GM12878 (cell line): ENCODE measurements around the gene GABBR2. TPM values are rescaled to one million over a fixed set of nuclear protein-coding genes. Genes with fewer than 3 reads are reported as not detected.

Experiments
- ATAC-seq: fragments of 200-7000 bp; cut with Tn5 transposase; 3 replicates; pipeline ENCODE4 v1.9.1; 2020; ENCODE audit warnings: mild to moderate bottlenecking, moderate library complexity
- BruUV-seq: library from RNA; stranded (reverse); fragments of 400-500 nt; replicated peaks from 2 replicates; lab custom pipeline; 2021; lab: Mats Ljungman, UMichigan
- CTCF ChIA-PET: fragments of 300-600 bp; sonication (Branson Sonifier 250); formaldehyde crosslinking; extraction: SDS; loops from one replicate; lab custom pipeline; 2021; ENCODE audit warnings: inconsistent platforms; lab: Yijun Ruan, JAX
- POLR2A ChIA-PET: fragments of 350-600 bp; formaldehyde crosslinking; extraction: SDS; loops from one replicate; lab custom pipeline; 2021; ENCODE audit warnings: inconsistent platforms; lab: Charles Lee
- RAD21 ChIA-PET: fragments of 300-600 bp; sonication (Branson Sonifier 250); formaldehyde crosslinking; loops from one replicate; lab custom pipeline; 2023; ENCODE audit warnings: antibody characterized with exemption; ENCODE audit not compliant: unreplicated experiment; lab: Charles Lee
- SMC1A ChIA-PET: fragments of 300-600 bp; sonication (Branson Sonifier 250); formaldehyde crosslinking; loops from one replicate; lab custom pipeline; 2023; ENCODE audit not compliant: unreplicated experiment, uncharacterized antibody; lab: Charles Lee
- DNase-seq: peaks from one replicate; pipeline ENCODE4 v3.0.0-alpha.2; 2011; ENCODE audit warnings: low read depth, low spot score
- FAIRE-seq: peaks from 3 replicates; lab custom pipeline; 2011; peaks lifted over from hg19 to GRCh38; lab: Jason Lieb, UNC
- H2AFZ ChIP-seq: 2 replicates; pipeline ENCODE4 v1.6.0; 2011; ENCODE audit warnings: low read depth, low read length, control low read depth; ENCODE audit not compliant: control insufficient read depth
- H3K27ac ChIP-seq: 2 replicates; pipeline ENCODE4 v1.5.1; 2011; ENCODE audit warnings: control low read depth; ENCODE audit not compliant: control insufficient read depth, insufficient read depth
- H3K27me3 ChIP-seq, 2 experiments: replicated peaks in 1 of 2; 2 replicates each; pipeline versions ENCODE4 v1.6.0 to v1.6.1; 2011; ENCODE audit warnings: low read length in 1 of 2; ENCODE audit not compliant: control insufficient read depth in 2 of 2, insufficient read depth in 2 of 2
- H3K36me3 ChIP-seq, 2 experiments: 2 replicates each; pipeline ENCODE4 v1.5.1; 2011; ENCODE audit warnings: low read length in 1 of 2; ENCODE audit not compliant: control insufficient read depth in 2 of 2, insufficient read depth in 2 of 2
- H3K4me1 ChIP-seq: 2 replicates; pipeline ENCODE4 v1.6.1; 2011; ENCODE audit warnings: mild to moderate bottlenecking, low read length, moderate library complexity, mixed read lengths; ENCODE audit not compliant: control insufficient read depth, insufficient read depth
- H3K4me2 ChIP-seq: 2 replicates; pipeline ENCODE4 v1.6.0; 2011; ENCODE audit warnings: control low read depth; ENCODE audit not compliant: control insufficient read depth, insufficient read depth
- H3K4me3 ChIP-seq: fragments of 200-600 bp; sonication (generic); 2 replicates; pipeline ENCODE4 v1.5.1; 2016
- H3K79me2 ChIP-seq: 2 replicates; pipeline ENCODE4 v1.6.0; 2011; ENCODE audit warnings: low read length; ENCODE audit not compliant: control insufficient read depth, insufficient read depth
- H3K9ac ChIP-seq: 2 replicates; pipeline ENCODE4 v1.8.0; 2011; ENCODE audit warnings: low read length, control low read depth, mixed read lengths; ENCODE audit not compliant: control insufficient read depth, insufficient read depth
- H3K9me3 ChIP-seq: replicated peaks from 3 replicates; pipeline ENCODE4 v1.5.1; 2011; ENCODE audit warnings: mild to moderate bottlenecking, low read length; ENCODE audit not compliant: control insufficient read depth, insufficient read depth
- H4K20me1 ChIP-seq: 2 replicates; pipeline ENCODE4 v1.6.0; 2011; ENCODE audit not compliant: control insufficient read depth, insufficient read depth
- CREB1 ChIP-seq: IDR thresholded peaks from 2 replicates; pipeline ENCODE4 v1.6.1; 2012; ENCODE audit warnings: low read depth, mild to moderate bottlenecking, inconsistent platforms
- CREM ChIP-seq: IDR thresholded peaks from 2 replicates; pipeline ENCODE4 v1.6.1; 2014; ENCODE audit warnings: antibody characterized with exemption, low read depth
- IKZF1 ChIP-seq: fragments of 450-650 bp; conservative IDR thresholded peaks from 2 replicates; pipeline ENCODE4 v1.6.1; 2017; ENCODE audit warnings: antibody characterized with exemption, mild to moderate bottlenecking
- KLF5 ChIP-seq: fragments of 450-650 bp; IDR thresholded peaks from 2 replicates; pipeline ENCODE4 v1.6.1; 2014; ENCODE audit warnings: mild to moderate bottlenecking; ENCODE audit not compliant: partially characterized antibody
- MEF2B ChIP-seq: fragments of 450-650 bp; IDR thresholded peaks from 2 replicates; pipeline ENCODE4 v1.6.1; 2018; ENCODE audit warnings: mild to moderate bottlenecking, moderate library complexity; ENCODE audit not compliant: partially characterized antibody, poor library complexity, severe bottlenecking
- NBN ChIP-seq: fragments of 450-650 bp; IDR thresholded peaks from 2 replicates; pipeline ENCODE4 v1.6.1; 2016
- NFYB ChIP-seq: IDR thresholded peaks from 2 replicates; pipeline ENCODE4 v1.6.1; 2011; ENCODE audit warnings: low read depth, mild to moderate bottlenecking, low read length, improper control_type of control experiment, moderate library complexity; ENCODE audit not compliant: insufficient read depth
- NR2C2 ChIP-seq: IDR thresholded peaks from 2 replicates; pipeline ENCODE4 v1.6.1; 2011; ENCODE audit warnings: borderline replicate concordance, low read depth; ENCODE audit not compliant: control insufficient read depth, insufficient read length
- RB1 ChIP-seq: fragments of 450-650 bp; formaldehyde crosslinking; IDR thresholded peaks from 2 replicates; pipeline ENCODE4 v1.6.1; 2017; ENCODE audit warnings: mild to moderate bottlenecking, borderline replicate concordance
- RBBP5 ChIP-seq: fragments of 200-600 bp; sonication (generic); conservative IDR thresholded peaks from 2 replicates; pipeline ENCODE4 v1.6.1; 2016
- SMAD5 ChIP-seq: IDR thresholded peaks from 2 replicates; pipeline ENCODE4 v1.6.1; 2016; ENCODE audit warnings: antibody characterized with exemption, low read depth
- TCF3 ChIP-seq: IDR thresholded peaks from 2 replicates; pipeline ENCODE4 v1.6.1; 2012; ENCODE audit warnings: low read depth, mild to moderate bottlenecking, low read length, borderline replicate concordance; ENCODE audit not compliant: insufficient read depth
- TCF7 ChIP-seq: IDR thresholded peaks from 2 replicates; pipeline ENCODE4 v1.6.1; 2014; ENCODE audit warnings: antibody characterized with exemption, borderline replicate concordance
- YY1 ChIP-seq: IDR thresholded peaks from 2 replicates; pipeline ENCODE4 v1.6.1; 2011; ENCODE audit warnings: low read depth, mild to moderate bottlenecking, low read length
- ZNF384 ChIP-seq: IDR thresholded peaks from 2 replicates; pipeline ENCODE4 v1.6.1; 2012; ENCODE audit warnings: low read depth, mild to moderate bottlenecking, low read length, improper control_type of control experiment, borderline replicate concordance
- ZZZ3 ChIP-seq: IDR thresholded peaks from 2 replicates; pipeline ENCODE4 v1.6.1; 2011; ENCODE audit warnings: low read depth; ENCODE audit not compliant: control insufficient read depth, insufficient read length
- WGBS: methylation state at CpG from one replicate; pipeline ENCODE4 v1.1.6; 2016; ENCODE audit warnings: low lambda C conversion rate; ENCODE audit not compliant: insufficient replicate concordance, insufficient coverage; ENCODE audit errors: missing lambda C conversion rate; 5-methylcytosine and 5-hydroxymethylcytosine counted together
- in situ Hi-C: fragments of 300-500 bp; cut with MboI; formaldehyde crosslinking; loops from 9 replicates; pipeline ENCODE4 v1.14.3; 2018; ENCODE audit warnings: mixed read lengths
- intact Hi-C: fragments of 100-400 bp; cut with micrococcal nuclease; formaldehyde crosslinking; loops from one replicate; pipeline ENCODE4 v1.14.2; 2022; ENCODE audit not compliant: unreplicated experiment
- polyA plus RNA-seq, 11 experiments: library from polyadenylated mRNA; depleted of rRNA in 4 of 11; unstranded in 6 of 11; stranded (reverse) in 5 of 11; fragments of >200 nt; fragmentation: Nextera tagmentation in 4 of 11; fragmentation: Illumina TruSeq in 1 of 11; extraction: Ambion mirVana in 4 of 11; extraction: Trizol in 1 of 11; gene quantifications; 1 replicate in 1 of 11; 2 replicates in 10 of 11; pipeline versions ENCODE4 v1.2.1 to v1.2.3, GENCODE V29; 2011 to 2016; ENCODE audit warnings: inconsistent platforms in 2 of 11, missing spikeins in 2 of 11, low read depth in 1 of 11
- total RNA-seq, 4 experiments: library from RNA; depleted of rRNA in 3 of 4; stranded (reverse); fragments of >200 nt in 3 of 4; fragmentation: Illumina TruSeq in 1 of 4; extraction: Trizol in 1 of 4; gene quantifications; 2 replicates each; pipeline versions ENCODE4 v1.2.1 to v1.2.3, GENCODE V29; 2013 to 2021
- TF ChIP-seq, protein P1 (sequence below): fragments of 450-650 bp; IDR thresholded peaks from 2 replicates; pipeline ENCODE4 v1.6.1; 2014; ENCODE audit warnings: mild to moderate bottlenecking
- TF ChIP-seq, protein P2 (sequence below): IDR thresholded peaks from 2 replicates; pipeline ENCODE4 v1.6.1; 2011; ENCODE audit warnings: mild to moderate bottlenecking, low read depth, low read length, moderate library complexity; ENCODE audit not compliant: insufficient replicate concordance

Gene GABBR2
- total and polyA plus RNA-seq, 10 of the 15 experiments (the other 5 are each of a cell fraction or from before 2014, with no cell fraction given) = 0.02 to 2.2 (median 0.06) TPM; not detected in 2

DNA sequence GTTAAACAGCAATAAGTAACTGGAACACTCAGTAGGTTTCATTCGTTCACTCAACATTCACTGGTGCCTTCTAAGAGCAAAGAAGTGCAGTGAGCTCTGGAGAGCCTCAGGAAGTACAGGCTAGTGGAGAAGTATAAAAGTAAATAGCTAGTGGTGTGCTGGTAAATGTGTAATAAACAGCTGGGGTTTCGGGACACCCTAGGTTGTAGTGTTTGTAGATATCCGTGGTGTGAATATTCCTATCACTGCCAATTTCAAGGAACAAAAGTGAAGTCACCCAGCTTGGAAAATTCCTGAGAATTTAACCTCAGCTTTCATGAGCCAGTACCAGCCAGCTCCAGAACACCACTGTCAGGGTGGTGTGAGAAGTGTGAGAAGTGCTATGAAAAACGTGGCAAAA lies 75.9 kb downstream of the GABBR2 start:
- no peak overlapping the region for H3K4me3 ChIP-seq
- H3K36me3 ChIP-seq = no peaks in the 10 kb centered on the region
- DNase-seq = no peak
- ATAC-seq = no peak
- no TSS peak for BruUV-seq
- H3K27me3 ChIP-seq = peaks cover 0 to 5% of the 10 kb centered on the region in 2 experiments; a peak in 1 of 4 replicates
- CTCF ChIA-PET = no interaction called here
- RAD21 ChIA-PET = interaction anchor here (1.4 kb wide), 1 partner anchor 97 kb away, joined by 3 read pairs; no protein-coding TSS in a partner anchor
- POLR2A ChIA-PET = no interaction called here
- in situ Hi-C loops (no loop called here), intact Hi-C loops (no loop called here)
- no peak for TF ChIP-seq YY1
- no peak for TF ChIP-seq ZZZ3
- TF ChIP-seq CREM = no peak
- TF ChIP-seq CREB1 = no peak
- no peak for TF ChIP-seq IKZF1
- TF ChIP-seq RB1 = no peak
- TF ChIP-seq TCF3 = no peak
- SMC1A ChIA-PET = no interaction called here
- H3K79me2 ChIP-seq = no peaks in the 10 kb centered on the region
- no peaks in the 10 kb centered on the region for H3K9me3 ChIP-seq
- H3K4me1 ChIP-seq = no peaks in the 10 kb centered on the region
- H2AFZ ChIP-seq = no peak overlapping the region
- FAIRE-seq = no peak
- no peaks in the 10 kb centered on the region for H4K20me1 ChIP-seq
- no peak overlapping the region for H3K4me2 ChIP-seq
- no peak overlapping the region for H3K27ac ChIP-seq
- H3K9ac ChIP-seq = no peak overlapping the region
- 10% methylated on average over 4 of the region's 4 CpGs for WGBS

DNA sequence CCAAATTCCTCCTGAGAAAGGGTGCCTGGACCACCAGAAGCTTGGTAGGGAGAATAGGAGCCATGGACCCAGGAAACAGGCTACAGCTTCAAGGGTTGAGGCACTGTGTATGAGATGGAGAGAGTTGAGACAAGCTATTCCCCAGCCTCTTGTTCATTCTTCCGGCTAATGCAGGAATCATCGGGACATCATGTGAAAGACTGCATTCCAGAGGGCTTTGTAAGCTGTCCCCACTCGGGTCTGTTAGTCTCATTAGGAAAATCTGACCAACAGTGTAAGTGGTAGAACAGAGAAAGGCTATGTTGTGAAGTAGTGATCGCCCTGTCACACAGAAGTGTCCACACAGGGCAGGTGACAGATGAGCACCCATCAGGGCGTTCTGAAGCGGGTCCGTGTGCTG lies 81.4 kb downstream of the GABBR2 start:
- FAIRE-seq = no peak
- no peak overlapping the region for H3K4me2 ChIP-seq
- in situ Hi-C loops = no loop called here

More for the DNA sequence above, 81.4 kb downstream of the GABBR2 start:
- ChIA-PET CTCF (interaction anchor here (1.4 kb wide), 1 partner anchor 149 kb away, joined by 4 read pairs; no protein-coding TSS in a partner anchor), SMC1A (interaction anchor here (1.4 kb wide), 1 partner anchor 311 kb away, joined by 3 read pairs; no protein-coding TSS in a partner anchor), RAD21 (no interaction called here), POLR2A (no interaction called here)
- H3K9ac ChIP-seq = no peak overlapping the region
- no peak overlapping the region for H2AFZ ChIP-seq
- no peaks in the 10 kb centered on the region for H3K36me3 ChIP-seq
- no peak for ATAC-seq
- no peaks in the 10 kb centered on the region for H3K79me2 ChIP-seq
- no peak overlapping the region for H3K27ac ChIP-seq
- WGBS = 64% methylated on average over 7 of the region's 7 CpGs
- no peaks in the 10 kb centered on the region for H4K20me1 ChIP-seq
- no TSS peak for BruUV-seq
- peaks cover 3 to 7% of the 10 kb centered on the region in 2 experiments for H3K27me3 ChIP-seq
- no peak for TF ChIP-seq RBBP5
- no peak for TF ChIP-seq MEF2B
- no peak for TF ChIP-seq SMAD5
- no peak for TF ChIP-seq TCF7
- TF ChIP-seq, protein P1, sequence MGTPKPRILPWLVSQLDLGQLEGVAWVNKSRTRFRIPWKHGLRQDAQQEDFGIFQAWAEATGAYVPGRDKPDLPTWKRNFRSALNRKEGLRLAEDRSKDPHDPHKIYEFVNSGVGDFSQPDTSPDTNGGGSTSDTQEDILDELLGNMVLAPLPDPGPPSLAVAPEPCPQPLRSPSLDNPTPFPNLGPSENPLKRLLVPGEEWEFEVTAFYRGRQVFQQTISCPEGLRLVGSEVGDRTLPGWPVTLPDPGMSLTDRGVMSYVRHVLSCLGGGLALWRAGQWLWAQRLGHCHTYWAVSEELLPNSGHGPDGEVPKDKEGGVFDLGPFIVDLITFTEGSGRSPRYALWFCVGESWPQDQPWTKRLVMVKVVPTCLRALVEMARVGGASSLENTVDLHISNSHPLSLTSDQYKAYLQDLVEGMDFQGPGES = no peak
- TF ChIP-seq, protein P2, sequence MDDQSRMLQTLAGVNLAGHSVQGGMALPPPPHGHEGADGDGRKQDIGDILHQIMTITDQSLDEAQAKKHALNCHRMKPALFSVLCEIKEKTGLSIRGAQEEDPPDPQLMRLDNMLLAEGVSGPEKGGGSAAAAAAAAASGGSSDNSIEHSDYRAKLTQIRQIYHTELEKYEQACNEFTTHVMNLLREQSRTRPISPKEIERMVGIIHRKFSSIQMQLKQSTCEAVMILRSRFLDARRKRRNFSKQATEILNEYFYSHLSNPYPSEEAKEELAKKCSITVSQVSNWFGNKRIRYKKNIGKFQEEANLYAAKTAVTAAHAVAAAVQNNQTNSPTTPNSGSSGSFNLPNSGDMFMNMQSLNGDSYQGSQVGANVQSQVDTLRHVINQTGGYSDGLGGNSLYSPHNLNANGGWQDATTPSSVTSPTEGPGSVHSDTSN = no peak
- TF ChIP-seq ZNF384 = no peak
- no peak for TF ChIP-seq NR2C2
- no peak for TF ChIP-seq NBN
- TF ChIP-seq NFYB = no peak
- TF ChIP-seq KLF5 = no peak
- no peak for DNase-seq
- intact Hi-C loops = no loop called here
- no peaks in the 10 kb centered on the region for H3K4me1 ChIP-seq
- H3K4me3 ChIP-seq = no peak overlapping the region
- no peaks in the 10 kb centered on the region for H3K9me3 ChIP-seq
